ENCODE data around the gene TP53I13. TPM values are rescaled to one million over a fixed set of nuclear protein-coding genes. Genes with fewer than 3 reads are reported as not detected.
A peak's percentile ranks its signal among the peaks of the same experiment; 100 is the strongest.

The TP53I13 gene
- total RNA-seq, 2 experiments from 2014 or later: 46.7 to 50.2 TPM

GRCh38 chr17:29590411-29591145, 22.1 kb downstream of the TP53I13 start:
- intact Hi-C loops (cut with micrococcal nuclease): no loop called here
- DNase-seq (peak; percentile 59), ATAC-seq (no peak)
- CTCF ChIA-PET: interaction anchor here (0.7 to 5.1 kb wide), 9 partner anchors 11 to 371 kb away, joined by 3 to 124 read pairs (median 8); partner anchors contain the start of genes ABHD15 and TP53I13
- peak overlapping the region; percentile 84 for H3K4me3 Mint-ChIP-seq
- H3K27me3 Mint-ChIP-seq: no peaks in the 10 kb centered on the region
- POLR2A ChIA-PET: interaction anchor here (1.0 to 3.0 kb wide), 6 partner anchors 9 to 170 kb away, joined by 3 to 32 read pairs (median 6); partner anchors contain the start of gene ABHD15
- H3K27ac Mint-ChIP-seq: peak overlapping the region; percentile 93
- TF ChIP-seq CTCF (IDR thresholded peaks at IDR 0.05): no peak
- no peaks in the 10 kb centered on the region for H3K9me3 Mint-ChIP-seq
- H3K4me1 Mint-ChIP-seq (ENCODE audit: low read depth): peaks cover 64% of the 10 kb centered on the region
- H3K36me3 Mint-ChIP-seq (ENCODE audit: low read depth): no peaks in the 10 kb centered on the region

- H3K36me3 Mint-ChIP-seq (ENCODE audit: low read depth): no peaks in the 10 kb centered on the region
Measured at GRCh38 chr17:29591146-29591736, 22.7 kb downstream of the TP53I13 start.

GRCh38 chr17:29591737-29592608, 23.5 kb downstream of the TP53I13 start:
- ChIA-PET POLR2A (interaction anchor here (0.6 to 3.0 kb wide), 10 partner anchors 11 to 339 kb away, joined by 3 to 32 read pairs (median 4); partner anchors contain the start of gene ABHD15), CTCF (interaction anchor here (0.8 to 5.1 kb wide), 19 partner anchors 8 to 339 kb away, joined by 3 to 124 read pairs (median 4); partner anchors contain the start of genes ABHD15, SSH2 and TP53I13)
- ATAC-seq (peak; percentile 44), DNase-seq (peak; percentile 85)
- no peaks in the 10 kb centered on the region for H3K27me3 Mint-ChIP-seq
- H3K27ac Mint-ChIP-seq: peak overlapping the region; percentile 87
- intact Hi-C loops (cut with micrococcal nuclease): no loop called here
- no peaks in the 10 kb centered on the region for H3K36me3 Mint-ChIP-seq (ENCODE audit: low read depth)
- no peaks in the 10 kb centered on the region for H3K9me3 Mint-ChIP-seq
- H3K4me3 Mint-ChIP-seq: peak overlapping the region; percentile 84
- peak; percentile 94 for TF ChIP-seq CTCF (IDR thresholded peaks at IDR 0.05)
- H3K4me1 Mint-ChIP-seq (ENCODE audit: low read depth): peaks cover 51% of the 10 kb centered on the region

More at GRCh38 chr17:29591146-29591736, 22.7 kb downstream of the TP53I13 start:
- POLR2A ChIA-PET: interaction anchor here (0.6 to 3.0 kb wide), 10 partner anchors 10 to 340 kb away, joined by 3 to 32 read pairs (median 4); partner anchors contain the start of gene ABHD15
- TF ChIP-seq CTCF (IDR thresholded peaks at IDR 0.05): no peak
- peak overlapping the region; percentile 84 for H3K4me3 Mint-ChIP-seq
- CTCF ChIA-PET: interaction anchor here (0.7 to 5.1 kb wide), 13 partner anchors 12 to 372 kb away, joined by 3 to 124 read pairs (median 4); partner anchors contain the start of genes ABHD15 and TP53I13
- no peaks in the 10 kb centered on the region for H3K9me3 Mint-ChIP-seq
- peak overlapping the region; percentile 87 for H3K27ac Mint-ChIP-seq
- intact Hi-C loops (cut with micrococcal nuclease): no loop called here
- no peaks in the 10 kb centered on the region for H3K27me3 Mint-ChIP-seq
- ATAC-seq (peak; percentile 6), DNase-seq (peak; percentile 78)
- peaks cover 58% of the 10 kb centered on the region for H3K4me1 Mint-ChIP-seq (ENCODE audit: low read depth)

- POLR2A ChIA-PET: interaction anchor here (0.7 to 3.0 kb wide), 5 partner anchors 12 to 26 kb away, joined by 3 to 32 read pairs (median 4); partner anchors contain the start of gene ABHD15
- H3K27me3 Mint-ChIP-seq: no peaks in the 10 kb centered on the region
- DNase-seq: peak; percentile 72
Measured at GRCh38 chr17:29592850-29593551, 24.5 kb downstream of the TP53I13 start, which contains the start of gene ANKRD13B. Gene ANKRD13B, plus strand, starts transcription at chr17:29593132. Its CDS starts 490 bp downstream, at chr17:29593622.

More at GRCh38 chr17:29592850-29593551, 24.5 kb downstream of the TP53I13 start, which contains the start of gene ANKRD13B:
- Mint-ChIP-seq H3K4me1 (ENCODE audit: low read depth) (peaks cover 41% of the 10 kb centered on the region), H3K9me3 (no peaks in the 10 kb centered on the region), H3K36me3 (ENCODE audit: low read depth) (no peaks in the 10 kb centered on the region), H3K27ac (no peak within 1 kb of the TSS), H3K4me3 (peak within 1 kb of the TSS; percentile 84)
- ATAC-seq: no peak
- intact Hi-C loops (cut with micrococcal nuclease): no loop called here
- no peak for TF ChIP-seq CTCF (IDR thresholded peaks at IDR 0.05)
- CTCF ChIA-PET: interaction anchor here (0.8 to 5.1 kb wide), 12 partner anchors 9 to 338 kb away, joined by 3 to 124 read pairs (median 6); partner anchors contain the start of genes ABHD15, SSH2 and TP53I13

Measured in activated CD8-positive, alpha-beta T cell treated with anti-CD3 and anti-CD28 coated beads for 36 hours (primary cell).